BE2C (cell line): ENCODE measurements around the gene SPATA16.
"Not testable (repeated sequence)": the region's sequence is repeated elsewhere in the genome, so short reads cannot be mapped to it uniquely, and the experiment has no call there.

Experiments
- DNase-seq: peaks from one replicate; pipeline ENCODE4 v3.0.0-alpha.2; 2020
- H3K27me3 ChIP-seq: fragments of 250-450 bp; sonication (Bioruptor Pico); 2 replicates; pipeline ENCODE4 v1.5.1; 2020; ENCODE audit warnings: mild to moderate bottlenecking
- H3K36me3 ChIP-seq: fragments of 250-450 bp; sonication (Bioruptor Pico); 2 replicates; pipeline ENCODE4 v1.5.1; 2020; ENCODE audit warnings: mild to moderate bottlenecking
- H3K4me1 ChIP-seq: fragments of 250-450 bp; sonication (Bioruptor Pico); 2 replicates; pipeline ENCODE4 v1.5.1; 2020
- H3K4me3 ChIP-seq: 2 replicates; pipeline ENCODE4 v1.5.1; 2011; ENCODE audit warnings: low read depth, low read length
- H3K9me3 ChIP-seq: fragments of 250-450 bp; sonication (Bioruptor Pico); 2 replicates; pipeline ENCODE4 v1.5.1; 2020
- TF ChIP-seq, protein P1 (sequence below): IDR thresholded peaks from 2 replicates; pipeline ENCODE4 v1.5.1; 2012; ENCODE audit warnings: mild to moderate bottlenecking, low read depth, low read length

SPATA16 gene

DNA sequence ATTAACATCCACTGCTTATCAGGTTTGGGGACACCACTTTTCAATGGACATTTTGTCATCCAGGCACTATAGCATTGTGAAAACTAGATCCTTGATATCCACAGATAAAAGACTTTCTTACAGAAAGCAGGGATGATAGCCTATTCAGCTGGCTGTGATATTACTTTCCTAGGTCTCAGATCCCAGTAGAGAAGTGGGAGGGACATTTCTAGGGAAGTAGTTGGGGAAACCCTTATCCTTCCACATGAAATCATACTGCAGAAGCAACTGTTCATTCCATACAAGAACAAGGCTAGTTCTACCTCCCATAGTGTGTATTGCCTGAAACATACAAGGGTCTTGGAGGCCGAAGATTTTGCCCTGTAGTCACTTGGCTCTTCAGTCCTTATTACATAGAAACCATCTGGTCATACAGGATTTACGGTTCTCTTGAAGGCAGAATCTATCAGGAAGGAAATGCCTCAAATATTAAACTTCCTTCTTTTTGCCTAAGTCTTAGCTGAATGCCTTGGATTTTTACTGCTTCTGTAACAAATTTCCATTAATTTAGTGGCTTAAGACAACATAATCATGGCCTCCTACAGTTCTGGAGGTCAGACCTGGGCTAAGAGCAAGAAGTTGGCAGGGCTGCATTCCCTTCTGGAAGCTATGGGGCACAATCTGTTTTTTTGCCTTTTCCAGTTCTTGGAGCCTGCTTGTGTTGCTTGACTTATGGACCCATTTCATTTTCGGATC, 271.1 kb downstream of the SPATA16 start:
- Histone ChIP-seq H3K4me3 (no peak overlapping the region), H3K36me3 (no peaks in the 10 kb centered on the region), H3K27me3 (no peaks in the 10 kb centered on the region), H3K4me1 (no peaks in the 10 kb centered on the region), H3K9me3 (no peaks in the 10 kb centered on the region)
- TF ChIP-seq, protein P1, sequence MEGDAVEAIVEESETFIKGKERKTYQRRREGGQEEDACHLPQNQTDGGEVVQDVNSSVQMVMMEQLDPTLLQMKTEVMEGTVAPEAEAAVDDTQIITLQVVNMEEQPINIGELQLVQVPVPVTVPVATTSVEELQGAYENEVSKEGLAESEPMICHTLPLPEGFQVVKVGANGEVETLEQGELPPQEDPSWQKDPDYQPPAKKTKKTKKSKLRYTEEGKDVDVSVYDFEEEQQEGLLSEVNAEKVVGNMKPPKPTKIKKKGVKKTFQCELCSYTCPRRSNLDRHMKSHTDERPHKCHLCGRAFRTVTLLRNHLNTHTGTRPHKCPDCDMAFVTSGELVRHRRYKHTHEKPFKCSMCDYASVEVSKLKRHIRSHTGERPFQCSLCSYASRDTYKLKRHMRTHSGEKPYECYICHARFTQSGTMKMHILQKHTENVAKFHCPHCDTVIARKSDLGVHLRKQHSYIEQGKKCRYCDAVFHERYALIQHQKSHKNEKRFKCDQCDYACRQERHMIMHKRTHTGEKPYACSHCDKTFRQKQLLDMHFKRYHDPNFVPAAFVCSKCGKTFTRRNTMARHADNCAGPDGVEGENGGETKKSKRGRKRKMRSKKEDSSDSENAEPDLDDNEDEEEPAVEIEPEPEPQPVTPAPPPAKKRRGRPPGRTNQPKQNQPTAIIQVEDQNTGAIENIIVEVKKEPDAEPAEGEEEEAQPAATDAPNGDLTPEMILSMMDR = no peak
- DNase-seq = no peak

DNA sequence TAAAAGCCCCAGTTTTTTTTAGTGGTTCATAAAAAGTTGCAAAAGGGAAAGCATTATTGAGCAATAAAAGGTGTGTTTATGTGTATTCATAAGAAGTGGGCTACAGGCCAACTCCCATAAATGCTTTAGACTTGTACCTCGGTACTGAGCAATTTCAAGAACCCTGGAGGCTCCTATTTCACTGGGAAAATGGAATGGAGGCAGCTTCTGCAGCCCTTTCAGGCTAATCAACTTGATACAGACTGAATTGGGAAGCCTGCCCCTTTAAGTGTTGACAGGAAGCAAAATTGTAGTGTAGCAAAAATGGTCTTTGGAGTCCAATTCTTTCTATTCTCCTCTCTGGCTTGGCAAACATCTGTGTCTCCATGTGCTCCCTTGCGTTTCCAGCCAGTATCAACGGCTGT, 271.7 kb downstream of the SPATA16 start:
- Histone ChIP-seq H3K4me1 (no peaks in the 10 kb centered on the region), H3K4me3 (no peak overlapping the region), H3K27me3 (no peaks in the 10 kb centered on the region), H3K9me3 (no peaks in the 10 kb centered on the region), H3K36me3 (no peaks in the 10 kb centered on the region)
- no peak for DNase-seq
- TF ChIP-seq, protein P1 = no peak

DNA sequence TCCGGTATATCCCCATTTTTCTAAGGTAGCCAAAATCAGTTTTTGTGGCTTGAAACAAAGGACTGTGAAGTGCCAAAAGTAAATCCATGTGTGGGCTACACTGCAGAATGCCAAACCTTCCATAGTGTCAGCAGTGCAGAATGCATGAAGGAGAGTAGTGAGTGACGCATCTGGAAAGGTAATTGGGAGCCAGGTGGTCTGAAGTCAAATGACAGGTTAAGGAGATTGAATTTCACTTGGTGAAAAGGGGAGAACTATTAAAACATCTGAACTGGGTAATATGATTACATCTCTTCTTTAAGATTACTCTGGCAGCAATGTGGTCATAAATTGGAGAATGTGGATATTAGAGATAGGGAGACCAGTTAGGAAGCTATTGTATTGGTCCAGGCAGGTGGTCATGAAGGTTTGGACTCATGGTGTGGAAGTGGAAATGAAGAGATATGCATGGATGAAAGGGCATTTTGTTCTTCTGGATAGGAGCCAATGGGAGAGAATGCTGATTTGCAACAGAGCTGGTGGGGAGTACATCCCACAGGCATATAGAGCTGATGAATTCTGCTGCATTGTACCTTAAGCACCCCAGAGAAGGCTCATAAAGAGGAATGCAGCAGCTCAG, 272.3 kb downstream of the SPATA16 start:
- Histone ChIP-seq H3K9me3 (no peaks in the 10 kb centered on the region), H3K4me1 (no peaks in the 10 kb centered on the region), H3K36me3 (no peaks in the 10 kb centered on the region), H3K4me3 (no peak overlapping the region), H3K27me3 (no peaks in the 10 kb centered on the region)
- TF ChIP-seq, protein P1 = no peak
- no peak for DNase-seq

DNA sequence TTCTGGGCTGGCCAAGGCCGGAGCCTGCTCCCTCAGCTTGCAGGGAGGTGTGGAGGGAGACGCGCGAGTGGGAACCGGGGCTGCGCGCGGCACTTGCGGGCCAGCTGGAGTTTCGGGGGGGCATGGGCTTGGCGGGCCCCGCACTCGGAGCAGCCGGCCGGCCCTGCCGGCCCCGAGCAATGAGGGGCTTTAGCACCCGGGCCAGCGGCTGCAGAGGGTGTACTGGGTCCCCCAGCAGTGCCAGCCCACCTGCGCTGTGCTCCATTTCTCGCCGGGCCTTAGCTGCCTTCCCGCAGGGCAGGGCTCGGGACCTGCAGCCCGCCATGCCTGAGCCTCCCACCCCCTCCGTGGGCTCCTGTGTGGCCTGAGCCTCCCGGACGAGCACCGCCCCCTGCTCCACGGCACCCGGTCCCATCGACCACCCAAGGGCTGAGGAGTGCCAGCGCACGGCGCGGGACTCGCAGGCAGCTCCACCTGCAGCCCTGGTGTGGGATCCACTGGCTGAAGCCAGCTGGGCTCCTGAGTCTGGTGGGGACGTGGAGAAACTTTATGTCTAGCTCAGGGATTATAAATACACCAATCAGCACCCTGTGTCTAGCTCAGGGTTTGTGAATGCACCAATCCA, 274.2 kb downstream of the SPATA16 start:
- not testable (repeated sequence) for H3K36me3 ChIP-seq, H3K27me3 ChIP-seq, DNase-seq, H3K4me1 ChIP-seq, H3K4me3 ChIP-seq, H3K9me3 ChIP-seq

DNA sequence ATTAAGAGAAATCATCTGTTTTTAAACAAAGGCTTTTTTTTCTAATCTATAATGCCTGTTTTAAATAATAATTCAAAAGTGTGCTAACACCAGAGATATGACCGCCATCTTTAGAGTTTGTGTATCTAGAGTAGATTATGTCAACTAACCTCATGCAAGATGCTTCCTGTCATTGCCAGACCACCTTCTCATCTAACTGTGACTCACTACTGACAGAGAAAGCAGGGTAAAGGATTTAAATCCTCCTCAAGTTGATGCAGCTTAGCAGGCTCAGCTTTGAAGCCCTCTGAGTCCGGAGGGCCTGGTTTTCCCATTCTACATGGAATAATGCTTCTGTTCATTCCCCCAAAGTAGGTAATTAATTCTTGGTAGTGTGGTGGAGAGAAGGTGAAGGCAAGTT, 282.0 kb downstream of the SPATA16 start:
- no peak for DNase-seq
- no peaks in the 10 kb centered on the region for H3K4me1 ChIP-seq
- H3K36me3 ChIP-seq = no peaks in the 10 kb centered on the region
- TF ChIP-seq, protein P1 = no peak
- H3K27me3 ChIP-seq = no peaks in the 10 kb centered on the region
- H3K4me3 ChIP-seq = no peak overlapping the region
- no peaks in the 10 kb centered on the region for H3K9me3 ChIP-seq

DNA sequence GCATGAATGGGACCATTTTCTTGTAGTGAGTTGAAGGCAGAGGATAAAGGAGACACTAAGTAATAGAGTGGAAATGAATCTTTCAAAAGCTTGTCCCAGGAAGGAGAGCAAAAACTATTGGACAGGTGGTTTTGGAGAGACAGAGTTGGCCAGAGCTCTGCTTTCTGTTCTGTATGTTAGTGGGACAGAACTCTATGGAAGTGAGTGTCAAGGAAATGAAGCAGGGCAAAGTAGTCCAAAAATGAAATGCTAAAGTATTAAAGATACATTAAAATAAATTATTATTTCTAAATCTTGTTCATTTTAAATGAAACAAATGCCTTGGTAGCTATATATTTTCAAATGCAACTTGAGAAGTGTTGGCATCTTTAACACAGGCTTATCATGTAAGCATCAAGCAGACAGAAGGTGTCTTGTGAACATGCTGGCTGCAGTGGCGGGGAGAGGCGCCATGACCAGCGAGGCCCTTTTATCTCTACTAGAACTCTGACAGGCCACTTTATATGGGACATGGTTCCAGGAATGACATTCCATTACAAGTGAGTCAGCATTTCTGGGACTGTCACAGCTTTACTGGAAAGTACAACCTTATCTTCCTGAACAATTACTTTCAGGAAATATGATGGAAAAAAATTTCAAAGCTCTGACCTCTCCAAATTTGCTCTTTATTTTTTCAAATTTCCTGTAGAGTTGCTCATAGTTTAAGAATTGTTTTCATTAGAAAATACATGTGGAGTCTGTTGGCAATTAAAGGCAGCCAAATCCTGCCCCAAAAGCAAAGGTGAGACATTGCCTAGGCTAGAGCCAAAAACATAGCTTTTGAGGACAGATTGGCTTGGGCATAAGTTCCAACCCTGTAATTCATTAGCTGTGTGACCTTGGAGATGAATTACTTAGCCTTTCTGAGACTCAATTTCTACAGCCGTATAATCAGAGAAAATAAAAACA, 284.0 kb downstream of the SPATA16 start:
- no peaks in the 10 kb centered on the region for H3K27me3 ChIP-seq
- H3K9me3 ChIP-seq = no peaks in the 10 kb centered on the region
- no peaks in the 10 kb centered on the region for H3K4me1 ChIP-seq
- no peaks in the 10 kb centered on the region for H3K36me3 ChIP-seq
- no peak for DNase-seq
- no peak overlapping the region for H3K4me3 ChIP-seq
- TF ChIP-seq, protein P1 = no peak
